NCI-H2107 treated with DMSO at 0.1 percent for 48 hours (cell line): ENCODE measurements around the gene SMTNL2.
"Not testable (repeated sequence)": the region's sequence is repeated elsewhere in the genome, so short reads cannot be mapped to it uniquely, and the experiment has no call there.

Source experiments
- DNase-seq: peaks from one replicate; lab custom pipeline; 2025; ENCODE audit not compliant: unreplicated experiment; lab: John Stamatoyannopoulos, UW

SMTNL2 gene

GRCh38 chr17:4559966-4560365, 24.4 kb upstream of the SMTNL2 start:
- no peak for DNase-seq

GRCh38 chr17:4560421-4560820, 23.9 kb upstream of the SMTNL2 start, which contains the start of gene GGT6:
Gene GGT6 (minus strand): TSS chr17:4560577. CDS start chr17:4560521, 56 bp downstream.
- DNase-seq, result no peak

GRCh38 chr17:4560837-4561256, 23.5 kb upstream of the SMTNL2 start:
- peak; percentile 4 for DNase-seq

- DNase-seq, result no peak
Measured at GRCh38 chr17:4562015-4562969, 22.0 kb upstream of the SMTNL2 start.

- DNase-seq, result peak; percentile 50
Measured at GRCh38 chr17:4565209-4566141, 18.9 kb upstream of the SMTNL2 start.

- peak; percentile 28 for DNase-seq
Measured at GRCh38 chr17:4566785-4567184, 17.5 kb upstream of the SMTNL2 start.

GRCh38 chr17:4569591-4569990, 14.7 kb upstream of the SMTNL2 start:
- no peak for DNase-seq

GRCh38 chr17:4572131-4572530, 12.2 kb upstream of the SMTNL2 start:
- no peak for DNase-seq

- no peak for DNase-seq
Measured at GRCh38 chr17:4573115-4573514, 11.2 kb upstream of the SMTNL2 start.

- DNase-seq, result no peak
Measured at GRCh38 chr17:4573669-4574068, 10.7 kb upstream of the SMTNL2 start.

- no peak for DNase-seq
Measured at GRCh38 chr17:4574448-4575045, 9.8 kb upstream of the SMTNL2 start.

GRCh38 chr17:4576161-4576558, 8.2 kb upstream of the SMTNL2 start:
- no peak for DNase-seq

- no peak for DNase-seq
Measured at GRCh38 chr17:4576729-4577322, 7.5 kb upstream of the SMTNL2 start.

GRCh38 chr17:4577386-4577993, 6.8 kb upstream of the SMTNL2 start:
- DNase-seq, result no peak

- DNase-seq, result not testable (repeated sequence)
Measured at GRCh38 chr17:4578349-4578748, 6.0 kb upstream of the SMTNL2 start.

- DNase-seq, result no peak
Measured at GRCh38 chr17:4579678-4580077, 4.7 kb upstream of the SMTNL2 start.

GRCh38 chr17:4580291-4580690, 4.0 kb upstream of the SMTNL2 start:
- DNase-seq, result no peak

- no peak for DNase-seq
Measured at GRCh38 chr17:4582101-4582501, 2.2 kb upstream of the SMTNL2 start.

- no peak for DNase-seq
Measured at GRCh38 chr17:4582691-4583090, 1.6 kb upstream of the SMTNL2 start.

- DNase-seq, result no peak
Measured at GRCh38 chr17:4583206-4583605, 1.1 kb upstream of the SMTNL2 start.

- no peak for DNase-seq
Measured at GRCh38 chr17:4583782-4584100, 588 bp upstream of the SMTNL2 start.
